Vagina (tissue), 2 donors: Measurements from ENCODE around the gene SEMA3A. TPM values are rescaled to one million over a fixed set of nuclear protein-coding genes. Genes with fewer than 3 reads are reported as not detected.

Source experiments
- DNase-seq, 2 donors: peaks; one replicate each; pipeline ENCODE4 v3.0.0-alpha.2; 2017; ENCODE audit errors: extremely low spot score in 2 of 2
- H3K27ac ChIP-seq: fragments of 200-600 bp; sonication (generic); one replicate; pipeline ENCODE4 v1.5.1; 2019
- H3K27me3 ChIP-seq: fragments of 200-600 bp; sonication (generic); one replicate; pipeline ENCODE4 v1.5.1; 2019
- H3K36me3 ChIP-seq, 2 donors: fragments of 200-600 bp; sonication (generic); one replicate each; pipeline ENCODE4 v1.5.1; 2017 to 2019
- H3K4me1 ChIP-seq: fragments of 200-600 bp; sonication (generic); one replicate; pipeline ENCODE4 v1.5.1; 2019
- H3K4me3 ChIP-seq, 2 donors: fragments of 200-600 bp; sonication (generic); 1 replicate in 1 of 2; 2 replicates in 1 of 2; pipeline ENCODE4 v1.5.1; 2016 to 2019
- H3K9me3 ChIP-seq: fragments of 200-600 bp; sonication (generic); one replicate; pipeline ENCODE4 v1.5.1; 2019
- POLR2A ChIP-seq, 2 donors: fragments of 450-650 bp; IDR thresholded peaks; one replicate each; pipeline ENCODE4 v1.6.1; 2017; ENCODE audit warnings: antibody characterized with exemption in 2 of 2, mild to moderate bottlenecking in 2 of 2, moderate library complexity in 2 of 2
- POLR2AphosphoS5 ChIP-seq, 2 donors: sonication (generic); formaldehyde crosslinking; IDR thresholded peaks; one replicate each; pipeline ENCODE4 v1.9.0; 2017; ENCODE audit warnings: antibody characterized with exemption in 2 of 2, mild to moderate bottlenecking in 2 of 2, low read depth in 1 of 2; ENCODE audit not compliant: insufficient read depth in 1 of 2
- intact Hi-C: fragments of 100-400 bp; cut with DNase I; formaldehyde crosslinking; loops from one replicate; pipeline ENCODE4 v1.15.1; 2023
- total RNA-seq: library from RNA; depleted of rRNA; stranded (reverse); fragments of >200 nt; gene quantifications from one replicate; pipeline ENCODE4 v1.2.3, GENCODE V29; 2016
- TF ChIP-seq, protein P1 (sequence below), 3 experiments: fragments of 450-650 bp in 2 of 3; fragments of 200-600 bp in 1 of 3; sonication (generic) in 1 of 3; IDR thresholded peaks; one replicate each; pipeline ENCODE4 v1.5.1; 2017 to 2019; ENCODE audit warnings: antibody characterized with exemption in 3 of 3, mild to moderate bottlenecking in 2 of 3, moderate library complexity in 2 of 3

Gene SEMA3A
- total RNA-seq, 1 donor from 2014 or later = 3.4 TPM

DNA sequence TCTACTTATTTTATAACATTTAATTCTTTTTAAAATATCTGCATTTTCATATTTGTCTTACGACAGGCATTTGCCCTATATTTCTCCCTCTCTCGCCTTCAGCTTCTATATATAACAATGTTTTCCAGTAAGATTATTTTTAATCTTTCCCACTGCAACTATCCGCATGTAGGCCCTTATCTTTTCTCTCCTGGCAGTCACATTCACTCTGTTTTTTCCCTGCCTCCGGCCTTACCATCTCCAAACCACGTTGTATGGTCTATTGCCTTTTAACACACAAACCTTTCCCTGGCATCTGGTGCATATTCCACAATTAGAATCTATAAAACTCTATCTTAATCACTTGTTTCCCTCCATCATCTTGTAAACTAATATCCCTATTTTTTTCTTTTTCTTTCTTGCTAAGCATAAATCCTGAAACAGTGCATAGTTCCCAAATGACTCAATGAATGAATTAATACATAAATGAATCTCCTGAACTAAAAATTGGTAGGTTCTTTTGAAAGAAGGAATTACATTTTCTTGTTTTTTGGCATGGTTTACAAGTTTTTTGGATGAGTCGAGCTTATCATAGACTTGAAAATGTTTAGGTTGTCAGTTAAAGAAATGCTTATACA lies 173.2 kb downstream of the SEMA3A start:
- TF ChIP-seq, protein P1, sequence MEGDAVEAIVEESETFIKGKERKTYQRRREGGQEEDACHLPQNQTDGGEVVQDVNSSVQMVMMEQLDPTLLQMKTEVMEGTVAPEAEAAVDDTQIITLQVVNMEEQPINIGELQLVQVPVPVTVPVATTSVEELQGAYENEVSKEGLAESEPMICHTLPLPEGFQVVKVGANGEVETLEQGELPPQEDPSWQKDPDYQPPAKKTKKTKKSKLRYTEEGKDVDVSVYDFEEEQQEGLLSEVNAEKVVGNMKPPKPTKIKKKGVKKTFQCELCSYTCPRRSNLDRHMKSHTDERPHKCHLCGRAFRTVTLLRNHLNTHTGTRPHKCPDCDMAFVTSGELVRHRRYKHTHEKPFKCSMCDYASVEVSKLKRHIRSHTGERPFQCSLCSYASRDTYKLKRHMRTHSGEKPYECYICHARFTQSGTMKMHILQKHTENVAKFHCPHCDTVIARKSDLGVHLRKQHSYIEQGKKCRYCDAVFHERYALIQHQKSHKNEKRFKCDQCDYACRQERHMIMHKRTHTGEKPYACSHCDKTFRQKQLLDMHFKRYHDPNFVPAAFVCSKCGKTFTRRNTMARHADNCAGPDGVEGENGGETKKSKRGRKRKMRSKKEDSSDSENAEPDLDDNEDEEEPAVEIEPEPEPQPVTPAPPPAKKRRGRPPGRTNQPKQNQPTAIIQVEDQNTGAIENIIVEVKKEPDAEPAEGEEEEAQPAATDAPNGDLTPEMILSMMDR (IDR thresholded peaks at IDR 0.05) = no peak
- no peak for TF ChIP-seq POLR2A (IDR thresholded peaks at IDR 0.05)
- no peak for TF ChIP-seq POLR2AphosphoS5 (IDR thresholded peaks at IDR 0.05; ENCODE audit: insufficient read depth in 1 of 2, low read depth in 1 of 2)
- intact Hi-C loops = no loop called here
- Histone ChIP-seq H3K36me3 (no peaks in the 10 kb centered on the region), H3K9me3 (no peaks in the 10 kb centered on the region), H3K27ac (no peak overlapping the region), H3K27me3 (no peaks in the 10 kb centered on the region), H3K4me3 (no peak overlapping the region), H3K4me1 (no peaks in the 10 kb centered on the region)
- DNase-seq = no peak

DNA sequence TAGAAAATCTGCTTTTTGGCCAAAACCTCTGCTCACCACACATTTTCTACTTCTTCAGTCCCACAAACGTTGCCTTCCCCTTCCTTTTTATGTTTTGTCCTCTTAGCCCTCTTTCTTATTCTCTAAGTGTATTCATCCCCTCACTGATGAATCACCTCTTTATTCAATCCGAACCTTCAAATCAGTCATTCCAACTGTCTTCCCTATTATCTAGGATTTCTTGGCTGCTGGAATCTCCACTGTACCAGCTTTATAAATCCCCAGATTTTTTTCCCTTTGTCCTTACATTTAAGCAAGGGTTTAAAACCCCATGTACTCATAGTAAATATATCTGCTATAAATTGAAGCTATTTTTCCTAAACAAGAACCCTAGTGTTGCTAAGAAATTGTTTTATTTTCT lies 176.9 kb downstream of the SEMA3A start:
- no peak overlapping the region for H3K4me3 ChIP-seq
- DNase-seq = no peak
- H3K9me3 ChIP-seq = no peaks in the 10 kb centered on the region
- no peaks in the 10 kb centered on the region for H3K27me3 ChIP-seq
- no peak overlapping the region for H3K27ac ChIP-seq
- H3K36me3 ChIP-seq = no peaks in the 10 kb centered on the region
- TF ChIP-seq POLR2AphosphoS5 (IDR thresholded peaks at IDR 0.05; ENCODE audit: insufficient read depth in 1 of 2, low read depth in 1 of 2) (no peak), POLR2A (IDR thresholded peaks at IDR 0.05) (no peak)
- TF ChIP-seq, protein P1 (IDR thresholded peaks at IDR 0.05) = no peak
- intact Hi-C loops = no loop called here
- no peaks in the 10 kb centered on the region for H3K4me1 ChIP-seq

DNA sequence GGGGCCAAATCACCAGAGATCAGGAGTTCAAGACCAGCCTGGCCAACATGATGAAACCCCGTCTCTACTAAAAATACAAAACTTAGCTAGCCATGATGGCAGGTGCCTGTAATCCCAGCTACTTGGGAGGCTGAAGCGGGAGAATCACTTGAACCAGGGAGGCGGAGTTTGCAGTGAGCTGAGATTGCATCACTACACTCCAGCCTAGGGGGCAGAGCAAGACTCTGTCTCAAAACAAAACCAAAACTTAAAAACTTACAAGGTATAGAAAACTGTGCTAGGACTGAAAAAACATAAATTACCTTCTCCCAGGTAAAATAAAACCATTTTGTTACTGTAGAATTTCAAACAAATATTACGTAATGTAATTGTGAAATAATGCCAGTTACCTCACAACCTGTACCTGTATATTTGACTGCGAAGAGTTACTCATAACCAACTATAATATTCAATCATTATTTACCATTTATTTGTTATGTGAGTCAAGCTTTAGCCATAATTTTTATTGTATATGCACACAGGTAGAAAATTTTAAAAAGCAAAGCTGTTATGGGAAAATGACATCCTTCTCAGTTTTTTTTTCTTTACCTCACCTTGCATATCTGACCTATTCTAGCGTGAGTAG lies 180.9 kb downstream of the SEMA3A start:
- no peaks in the 10 kb centered on the region for H3K9me3 ChIP-seq
- no peaks in the 10 kb centered on the region for H3K4me1 ChIP-seq
- H3K4me3 ChIP-seq = no peak overlapping the region
- no peaks in the 10 kb centered on the region for H3K36me3 ChIP-seq
- H3K27me3 ChIP-seq = no peaks in the 10 kb centered on the region
- intact Hi-C loops = no loop called here
- H3K27ac ChIP-seq = no peak overlapping the region
- TF ChIP-seq, protein P1 (IDR thresholded peaks at IDR 0.05) = no peak
- TF ChIP-seq POLR2AphosphoS5 (IDR thresholded peaks at IDR 0.05; ENCODE audit: insufficient read depth in 1 of 2, low read depth in 1 of 2) (no peak), POLR2A (IDR thresholded peaks at IDR 0.05) (no peak)
- no peak for DNase-seq

DNA sequence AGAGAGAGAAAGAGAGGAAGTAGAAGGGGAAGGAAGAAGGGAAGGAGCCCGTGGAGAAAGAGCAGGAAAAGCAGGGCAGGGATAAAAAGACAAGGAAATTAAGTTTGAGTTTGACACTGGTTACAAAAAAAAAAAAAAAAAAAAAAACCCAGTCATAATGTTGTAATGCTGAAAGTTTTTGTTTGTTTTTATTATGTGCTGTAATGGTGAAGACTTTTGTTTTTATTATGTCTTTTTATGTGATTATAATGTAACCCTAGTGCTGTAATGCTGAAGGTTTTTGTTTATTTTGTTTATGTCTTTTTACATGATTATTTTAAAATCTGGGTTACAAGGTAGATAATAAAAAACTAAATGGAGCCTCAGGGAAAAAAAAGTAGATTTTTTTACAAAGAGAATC lies 184.8 kb downstream of the SEMA3A start:
- H3K4me3 ChIP-seq = no peak overlapping the region
- no peaks in the 10 kb centered on the region for H3K4me1 ChIP-seq
- no peaks in the 10 kb centered on the region for H3K36me3 ChIP-seq
- intact Hi-C loops = no loop called here
- no peaks in the 10 kb centered on the region for H3K27me3 ChIP-seq
- H3K27ac ChIP-seq = no peak overlapping the region
- DNase-seq = no peak
- TF ChIP-seq POLR2A (IDR thresholded peaks at IDR 0.05) (no peak), POLR2AphosphoS5 (IDR thresholded peaks at IDR 0.05; ENCODE audit: insufficient read depth in 1 of 2, low read depth in 1 of 2) (no peak)
- TF ChIP-seq, protein P1 (IDR thresholded peaks at IDR 0.05) = no peak
- no peaks in the 10 kb centered on the region for H3K9me3 ChIP-seq

DNA sequence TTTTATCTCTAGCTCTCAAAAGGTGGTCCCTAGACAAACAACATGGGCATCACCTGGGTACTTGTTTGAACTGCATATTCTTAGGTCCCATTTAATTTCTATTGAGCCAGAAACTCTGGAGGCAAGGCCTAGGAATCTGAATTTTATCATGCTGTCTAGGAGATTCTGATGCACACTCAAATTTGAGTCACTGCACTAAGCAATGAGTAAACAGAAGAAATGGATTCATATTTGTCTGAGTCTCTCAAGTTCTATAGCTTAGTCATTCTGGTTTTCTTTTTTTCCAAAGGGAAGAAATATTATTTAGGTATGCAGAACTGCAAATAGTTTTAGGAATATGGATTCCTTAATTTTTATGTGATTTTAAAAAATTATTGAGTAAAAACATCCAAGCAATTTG lies 185.5 kb downstream of the SEMA3A start:
- Histone ChIP-seq H3K27ac (no peak overlapping the region), H3K4me3 (no peak overlapping the region), H3K9me3 (no peaks in the 10 kb centered on the region), H3K36me3 (no peaks in the 10 kb centered on the region), H3K4me1 (no peaks in the 10 kb centered on the region), H3K27me3 (no peaks in the 10 kb centered on the region)
- intact Hi-C loops = no loop called here
- no peak for DNase-seq
- no peak for TF ChIP-seq POLR2A (IDR thresholded peaks at IDR 0.05)
- TF ChIP-seq POLR2AphosphoS5 (IDR thresholded peaks at IDR 0.05; ENCODE audit: insufficient read depth in 1 of 2, low read depth in 1 of 2) = no peak
- TF ChIP-seq, protein P1 (IDR thresholded peaks at IDR 0.05) = no peak
